ENCODE measurements around the gene SCT. TPM values are rescaled to one million over a fixed set of nuclear protein-coding genes. Genes with fewer than 3 reads are reported as not detected.

Gene SCT
- total RNA-seq, 2 experiments from 2014 or later: not detected

DNA sequence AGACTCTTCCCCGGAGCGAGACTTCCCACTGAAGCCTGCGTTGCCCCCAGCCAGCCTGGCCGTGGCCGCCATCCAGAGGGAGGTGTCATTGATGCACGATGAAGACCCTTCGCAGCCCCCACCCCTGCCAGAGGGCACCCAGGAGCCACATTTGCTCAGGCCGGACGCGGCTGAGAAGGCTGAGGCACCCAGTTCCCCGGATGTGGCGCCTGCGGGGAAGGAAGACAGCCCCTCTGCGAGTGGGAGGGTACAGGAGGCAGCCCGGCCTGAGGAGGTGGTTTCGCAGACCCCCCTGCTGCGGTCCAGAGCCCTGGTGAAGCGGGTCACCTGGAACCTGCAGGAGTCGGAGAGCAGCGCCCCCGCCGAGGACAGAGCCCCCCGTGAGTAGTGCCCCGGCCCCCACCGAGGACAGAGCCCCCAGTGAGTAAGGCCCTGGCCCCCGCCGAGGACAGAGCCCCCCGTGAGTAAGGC lies 17.6 kb downstream of the SCT start:
- no peak overlapping the region for H3K4me3 Mint-ChIP-seq
- TF ChIP-seq, protein P1, sequence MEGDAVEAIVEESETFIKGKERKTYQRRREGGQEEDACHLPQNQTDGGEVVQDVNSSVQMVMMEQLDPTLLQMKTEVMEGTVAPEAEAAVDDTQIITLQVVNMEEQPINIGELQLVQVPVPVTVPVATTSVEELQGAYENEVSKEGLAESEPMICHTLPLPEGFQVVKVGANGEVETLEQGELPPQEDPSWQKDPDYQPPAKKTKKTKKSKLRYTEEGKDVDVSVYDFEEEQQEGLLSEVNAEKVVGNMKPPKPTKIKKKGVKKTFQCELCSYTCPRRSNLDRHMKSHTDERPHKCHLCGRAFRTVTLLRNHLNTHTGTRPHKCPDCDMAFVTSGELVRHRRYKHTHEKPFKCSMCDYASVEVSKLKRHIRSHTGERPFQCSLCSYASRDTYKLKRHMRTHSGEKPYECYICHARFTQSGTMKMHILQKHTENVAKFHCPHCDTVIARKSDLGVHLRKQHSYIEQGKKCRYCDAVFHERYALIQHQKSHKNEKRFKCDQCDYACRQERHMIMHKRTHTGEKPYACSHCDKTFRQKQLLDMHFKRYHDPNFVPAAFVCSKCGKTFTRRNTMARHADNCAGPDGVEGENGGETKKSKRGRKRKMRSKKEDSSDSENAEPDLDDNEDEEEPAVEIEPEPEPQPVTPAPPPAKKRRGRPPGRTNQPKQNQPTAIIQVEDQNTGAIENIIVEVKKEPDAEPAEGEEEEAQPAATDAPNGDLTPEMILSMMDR (IDR thresholded peaks at IDR 0.05): no peak
- intact Hi-C loops (cut with DNase I, micrococcal nuclease): no loop called here
- Histone ChIP-seq H3K36me3 (ENCODE audit: insufficient read depth, low read length) (peaks cover 95% of the 10 kb centered on the region), H3K9me3 (ENCODE audit: control insufficient read depth in 1 of 2, insufficient read depth in 1 of 2, low read length in 2 of 2) (peaks cover 0 to 3% of the 10 kb centered on the region in 2 experiments), H3K4me3 (ENCODE audit: low read length) (no peak overlapping the region), H3K27ac (ENCODE audit: low read depth in 1 of 2, low read length in 2 of 2) (no peak overlapping the region), H3K27me3 (ENCODE audit: control insufficient read depth in 1 of 2, insufficient read depth in 2 of 2, low read length in 2 of 2) (no peaks in the 10 kb centered on the region), H3K4me1 (ENCODE audit: insufficient read depth, low read length) (peaks cover 13% of the 10 kb centered on the region)
- H3K36me3 Mint-ChIP-seq (ENCODE audit: low read depth): peaks cover 52% of the 10 kb centered on the region
- no peaks in the 10 kb centered on the region for H3K9me3 Mint-ChIP-seq
- no peak overlapping the region for H3K27ac Mint-ChIP-seq
- ChIA-PET POLR2A (no interaction called here), CTCF (no interaction called here)
- ATAC-seq (ENCODE audit: poor library complexity): no peak
- DNase-seq: peak in 1 of 14 experiments; percentile 27
- no peaks in the 10 kb centered on the region for H3K27me3 Mint-ChIP-seq
- H3K4me1 Mint-ChIP-seq (ENCODE audit: low read depth): peaks cover 9% of the 10 kb centered on the region

DNA sequence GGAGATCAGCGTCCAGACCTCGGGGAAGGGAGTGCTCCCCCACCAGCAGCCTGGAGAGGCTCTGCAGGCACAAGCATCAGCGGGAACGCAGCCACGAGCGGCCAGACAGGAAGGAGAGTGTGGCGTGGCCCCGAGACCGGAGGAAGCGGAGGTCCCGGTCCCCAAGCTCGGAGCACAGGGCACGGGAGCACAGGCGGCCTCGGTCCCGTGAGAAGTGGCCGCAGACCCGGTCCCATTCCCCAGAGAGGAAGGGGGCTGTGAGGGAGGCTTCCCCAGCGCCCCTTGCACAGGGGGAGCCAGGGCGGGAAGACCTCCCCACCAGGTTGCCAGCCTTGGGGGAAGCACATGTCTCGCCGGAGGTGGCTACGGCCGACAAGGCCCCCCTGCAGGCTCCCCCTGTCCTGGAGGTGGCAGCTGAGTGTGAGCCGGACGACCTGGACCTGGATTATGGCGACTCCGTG lies 18.2 kb downstream of the SCT start:
- no peak for ATAC-seq (ENCODE audit: poor library complexity)

DNA sequence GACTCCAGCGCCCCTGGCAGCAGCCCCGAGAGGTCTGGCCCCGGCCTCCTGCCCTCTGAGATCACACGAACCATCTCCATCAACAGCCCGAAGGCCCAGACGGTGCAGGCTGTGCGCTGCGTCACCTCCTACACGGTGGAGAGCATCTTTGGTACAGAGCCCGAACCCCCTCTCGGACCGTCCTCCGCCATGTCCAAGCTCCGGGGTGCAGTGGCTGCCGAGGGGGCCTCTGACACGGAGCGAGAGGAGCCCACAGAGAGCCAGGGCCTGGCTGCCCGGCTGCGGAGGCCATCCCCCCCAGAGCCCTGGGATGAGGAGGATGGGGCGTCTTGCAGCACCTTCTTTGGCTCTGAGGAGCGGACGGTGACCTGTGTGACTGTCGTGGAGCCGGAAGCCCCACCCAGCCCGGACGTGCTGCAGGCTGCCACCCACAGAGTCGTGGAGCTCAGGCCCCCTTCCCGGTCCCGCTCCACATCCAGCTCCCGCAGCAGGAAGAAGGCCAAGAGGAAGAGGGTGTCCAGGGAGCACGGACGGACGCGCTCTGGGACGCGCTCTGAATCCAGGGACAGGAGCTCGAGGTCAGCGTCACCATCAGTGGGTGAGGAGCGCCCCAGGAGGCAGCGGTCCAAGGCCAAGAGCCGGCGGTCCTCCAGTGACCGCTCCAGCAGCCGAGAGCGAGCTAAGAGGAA lies 18.9 kb downstream of the SCT start:
- peaks cover 0 to 3% of the 10 kb centered on the region in 2 experiments for H3K9me3 ChIP-seq (ENCODE audit: control insufficient read depth in 1 of 2, insufficient read depth in 1 of 2, low read length in 2 of 2)
- ATAC-seq (ENCODE audit: poor library complexity) (no peak), DNase-seq (peak in 1 of 14 experiments; percentile 25)
- H3K4me1 ChIP-seq (ENCODE audit: insufficient read depth, low read length): peaks cover 2% of the 10 kb centered on the region
- CTCF ChIA-PET: no interaction called here
- H3K36me3 Mint-ChIP-seq (ENCODE audit: low read depth): peaks cover 58% of the 10 kb centered on the region
- intact Hi-C loops (cut with DNase I, micrococcal nuclease): no loop called here
- H3K4me1 Mint-ChIP-seq (ENCODE audit: low read depth): peaks cover 5% of the 10 kb centered on the region
- no peaks in the 10 kb centered on the region for H3K9me3 Mint-ChIP-seq
- H3K4me3 Mint-ChIP-seq: no peak overlapping the region
- TF ChIP-seq, protein P1 (IDR thresholded peaks at IDR 0.05): no peak
- peak overlapping the region; percentile 65 for H3K27ac Mint-ChIP-seq
- no peak overlapping the region for H3K4me3 ChIP-seq (ENCODE audit: low read length)
- peaks cover 96% of the 10 kb centered on the region for H3K36me3 ChIP-seq (ENCODE audit: insufficient read depth, low read length)
- H3K27me3 ChIP-seq (ENCODE audit: control insufficient read depth in 1 of 2, insufficient read depth in 2 of 2, low read length in 2 of 2): no peaks in the 10 kb centered on the region
- H3K27me3 Mint-ChIP-seq: no peaks in the 10 kb centered on the region
- POLR2A ChIA-PET: no interaction called here
- H3K27ac ChIP-seq (ENCODE audit: low read depth in 1 of 2, low read length in 2 of 2): no peak overlapping the region

More for the DNA sequence above, 18.2 kb downstream of the SCT start:
- Mint-ChIP-seq H3K36me3 (ENCODE audit: low read depth) (peaks cover 54% of the 10 kb centered on the region), H3K9me3 (no peaks in the 10 kb centered on the region), H3K27ac (peak overlapping the region; percentile 65), H3K27me3 (no peaks in the 10 kb centered on the region), H3K4me1 (ENCODE audit: low read depth) (peaks cover 5% of the 10 kb centered on the region), H3K4me3 (no peak overlapping the region)
- Histone ChIP-seq H3K4me1 (ENCODE audit: insufficient read depth, low read length) (peaks cover 7% of the 10 kb centered on the region), H3K4me3 (ENCODE audit: low read length) (no peak overlapping the region), H3K27ac (ENCODE audit: low read depth in 1 of 2, low read length in 2 of 2) (no peak overlapping the region), H3K27me3 (ENCODE audit: control insufficient read depth in 1 of 2, insufficient read depth in 2 of 2, low read length in 2 of 2) (no peaks in the 10 kb centered on the region), H3K9me3 (ENCODE audit: control insufficient read depth in 1 of 2, insufficient read depth in 1 of 2, low read length in 2 of 2) (peaks cover 0 to 3% of the 10 kb centered on the region in 2 experiments), H3K36me3 (ENCODE audit: insufficient read depth, low read length) (peaks cover 95% of the 10 kb centered on the region)
- TF ChIP-seq, protein P1 (IDR thresholded peaks at IDR 0.05): no peak
- POLR2A ChIA-PET: no interaction called here
- intact Hi-C loops (cut with DNase I, micrococcal nuclease): no loop called here
- CTCF ChIA-PET: no interaction called here
- no peak for DNase-seq

Measured in CD4-positive, alpha-beta T cell (primary cell).